ENCODE results near the gene ZNF407. TPM values are rescaled to one million over a fixed set of nuclear protein-coding genes. Genes with fewer than 3 reads are reported as not detected.

The ZNF407 gene, protein sequence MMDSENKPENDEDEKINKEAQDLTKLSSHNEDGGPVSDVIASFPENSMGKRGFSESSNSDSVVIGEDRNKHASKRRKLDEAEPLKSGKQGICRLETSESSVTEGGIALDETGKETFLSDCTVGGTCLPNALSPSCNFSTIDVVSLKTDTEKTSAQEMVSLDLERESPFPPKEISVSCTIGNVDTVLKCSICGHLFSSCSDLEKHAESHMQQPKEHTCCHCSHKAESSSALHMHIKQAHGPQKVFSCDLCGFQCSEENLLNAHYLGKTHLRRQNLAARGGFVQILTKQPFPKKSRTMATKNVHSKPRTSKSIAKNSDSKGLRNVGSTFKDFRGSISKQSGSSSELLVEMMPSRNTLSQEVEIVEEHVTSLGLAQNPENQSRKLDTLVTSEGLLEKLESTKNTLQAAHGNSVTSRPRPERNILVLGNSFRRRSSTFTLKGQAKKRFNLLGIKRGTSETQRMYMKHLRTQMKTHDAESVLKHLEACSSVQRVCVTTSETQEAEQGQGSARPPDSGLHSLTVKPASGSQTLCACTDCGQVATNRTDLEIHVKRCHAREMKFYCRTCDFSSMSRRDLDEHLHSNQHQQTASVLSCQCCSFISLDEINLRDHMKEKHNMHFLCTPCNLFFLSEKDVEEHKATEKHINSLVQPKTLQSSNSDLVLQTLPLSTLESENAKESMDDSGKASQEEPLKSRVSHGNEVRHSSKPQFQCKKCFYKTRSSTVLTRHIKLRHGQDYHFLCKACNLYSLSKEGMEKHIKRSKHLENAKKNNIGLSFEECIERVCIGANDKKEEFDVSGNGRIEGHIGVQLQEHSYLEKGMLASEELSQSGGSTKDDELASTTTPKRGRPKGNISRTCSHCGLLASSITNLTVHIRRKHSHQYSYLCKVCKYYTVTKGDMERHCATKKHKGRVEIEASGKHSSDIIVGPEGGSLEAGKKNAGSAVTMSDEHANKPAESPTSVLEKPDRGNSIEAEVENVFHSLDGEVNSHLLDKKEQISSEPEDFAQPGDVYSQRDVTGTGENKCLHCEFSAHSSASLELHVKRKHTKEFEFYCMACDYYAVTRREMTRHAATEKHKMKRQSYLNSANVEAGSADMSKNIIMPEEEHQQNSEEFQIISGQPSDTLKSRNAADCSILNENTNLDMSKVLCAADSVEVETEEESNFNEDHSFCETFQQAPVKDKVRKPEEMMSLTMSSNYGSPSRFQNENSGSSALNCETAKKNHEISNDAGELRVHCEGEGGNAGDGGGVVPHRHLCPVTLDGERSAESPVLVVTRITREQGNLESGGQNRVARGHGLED (N-terminal part only)
- total RNA-seq: 4.0 and 6.7 TPM in 2 replicates

DNA sequence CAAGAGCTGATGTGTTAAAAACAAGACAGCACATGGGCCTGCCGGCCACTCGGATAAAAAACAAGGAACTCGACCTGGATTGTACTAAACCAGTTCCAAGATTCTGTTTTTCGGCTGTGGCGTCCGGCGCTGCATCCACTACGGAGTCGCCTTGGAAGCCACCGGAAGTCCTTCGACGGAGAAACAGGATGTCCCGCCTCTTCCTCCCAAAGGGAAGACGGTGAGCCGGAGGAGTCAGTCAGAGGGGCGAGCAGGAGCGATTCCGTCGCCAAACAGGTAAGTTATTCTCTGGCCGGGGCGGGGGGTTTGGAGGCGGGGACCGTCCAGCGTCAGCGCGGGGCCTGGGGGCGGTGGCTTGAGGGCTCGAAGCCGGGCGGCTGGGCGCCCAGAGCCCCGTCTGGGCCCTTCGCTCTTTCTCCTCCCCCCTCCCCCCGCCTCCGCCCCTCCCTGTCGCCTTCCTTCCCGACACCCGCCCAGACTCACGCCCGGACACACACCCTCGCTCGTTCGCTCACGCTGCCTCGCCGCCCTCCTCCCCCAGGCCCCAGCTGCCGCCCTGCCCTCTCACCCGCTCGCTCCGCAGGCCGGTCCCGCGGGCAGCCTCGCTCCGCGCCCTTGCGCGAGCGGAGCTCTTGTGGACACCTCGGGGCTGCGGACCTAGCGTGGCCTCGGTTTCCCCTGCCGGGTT lies at the start of gene ZNF407:
TSS of gene ZNF407 (plus strand) at position 209 of the 688 bp plus-strand sequence. CDS start 33,150 bp downstream, outside the sequence.

Other genes starting within 250 kb of the ZNF407 start
- gene DIPK1C, start 140.6 kb upstream of the ZNF407 start, total RNA-seq: not detected in 2 replicates
- gene CNDP2, start 101.5 kb upstream of the ZNF407 start, total RNA-seq: 98.0 and 103 TPM in 2 replicates
- not detected in 2 replicates for gene CNDP1, start 63.4 kb upstream of the ZNF407 start, total RNA-seq

Measured in myometrial cell (primary cell).